ENCODE measurements around the gene TMED7. TPM values are rescaled to one million over a fixed set of nuclear protein-coding genes. Genes with fewer than 3 reads are reported as not detected.

Gene TMED7
- total and polyA plus RNA-seq, 2 of the 4 experiments (the other 2 are of a cell fraction), result 75.6 to 86.7 TPM

GRCh38 chr5:115657881-115658233 lies 32.0 kb upstream of the TMED7 start:
- H3K4me2 ChIP-seq (ENCODE audit: low read depth, low read length), result no peak overlapping the region
- no peak overlapping the region for H2BK15ac ChIP-seq (ENCODE audit: low read depth, low read length)
- dilution Hi-C loops (cut with HindIII; ENCODE audit: low sequenced_read_pairs, unreplicated experiment) (no loop called here), in situ Hi-C loops (cut with MboI; ENCODE audit: low sequenced_read_pairs) (no loop called here), intact Hi-C loops (cut with micrococcal nuclease) (no loop called here)
- no peak overlapping the region for H3K56ac ChIP-seq (ENCODE audit: extremely low read depth, insufficient read depth, low read length)
- POLR2A ChIA-PET (ENCODE audit: unreplicated experiment), result no interaction called here
- H3K9me3 ChIP-seq (ENCODE audit: control insufficient read depth, insufficient read depth, low read length), result no peaks in the 10 kb centered on the region
- 17% methylated on average over 1 of the region's 2 CpGs; no CpG with 5 or more reads in 1 of the 2 experiments for WGBS, 2 experiments (ENCODE audit: extremely low coverage in 2 of 2, insufficient read length in 1 of 2)
- no peak overlapping the region for H2BK20ac ChIP-seq (ENCODE audit: low read depth, low read length)
- TF ChIP-seq FOS (IDR thresholded peaks at IDR 0.05; ENCODE audit: low read depth, low read length) (peak; percentile 48; the same call in 1 of the 2 replicates), CTCF (conservative IDR thresholded peaks at IDR 0.05; ENCODE audit: low read depth, low read length) (no peak)
- CTCF ChIA-PET, result no interaction called here
- no peaks in the 10 kb centered on the region; the same call in 1 of the 2 replicates for H3K4me1 ChIP-seq (ENCODE audit: control insufficient read depth, insufficient read depth, low read length)
- no peak overlapping the region for H3K18ac ChIP-seq (ENCODE audit: low read depth, low read length)
- peak; percentile 81 for DNase-seq
- BruUV-seq (replicated peaks), result no TSS peak
- no peak overlapping the region for H3K23ac ChIP-seq (ENCODE audit: low read depth, low read length)
- no peaks in the 10 kb centered on the region for H4K20me1 ChIP-seq (ENCODE audit: insufficient read depth, low read length)
- H4K5ac ChIP-seq (ENCODE audit: low read depth, low read length), result no peak overlapping the region
- H4K8ac ChIP-seq (ENCODE audit: low read depth in 2 of 2, low read length in 2 of 2), result no peak overlapping the region
- no peak overlapping the region for H3K14ac ChIP-seq (replicated peaks; ENCODE audit: low read depth, low read length)
- peak; percentile 91 for ATAC-seq (ENCODE audit: low read depth)
- no peak overlapping the region for H2AK9ac ChIP-seq (replicated peaks; ENCODE audit: low read depth, low read length, poor library complexity)
- no peak overlapping the region for H3K4ac ChIP-seq (ENCODE audit: low read depth, low read length)
- no peak overlapping the region for H3K4me3 ChIP-seq (ENCODE audit: insufficient read depth, low read depth, low read length)
- H2BK5ac ChIP-seq (ENCODE audit: low read depth, low read length, poor library complexity, severe bottlenecking), result no peak overlapping the region
- no peak overlapping the region for H3K27ac ChIP-seq (ENCODE audit: insufficient read depth, low read length)
- H2BK120ac ChIP-seq (ENCODE audit: low read depth, low read length), result no peak overlapping the region
- H2AK5ac ChIP-seq (ENCODE audit: low read depth, low read length), result no peak overlapping the region
- no peak overlapping the region for H2AFZ ChIP-seq (replicated peaks; ENCODE audit: low read length, poor library complexity)
- no peaks in the 10 kb centered on the region for H3K36me3 ChIP-seq (ENCODE audit: control insufficient read depth, insufficient read depth, low read length)
- H4K91ac ChIP-seq (ENCODE audit: insufficient read depth, low read depth, low read length), result no peak overlapping the region
- no peak overlapping the region for H3K9ac ChIP-seq (ENCODE audit: low read depth, low read length)
- H3K27me3 ChIP-seq (ENCODE audit: control insufficient read depth, insufficient read depth, low read length), result peaks cover 8% of the 10 kb centered on the region; the same call in 1 of the 2 replicates
- H3K79me1 ChIP-seq (ENCODE audit: low read depth in 1 of 2, low read length in 2 of 2), result no peaks in the 10 kb centered on the region
- no peaks in the 10 kb centered on the region for H3K9me1 ChIP-seq (ENCODE audit: insufficient read depth, low read length)
